NCI-H526 (cell line): Measurements from ENCODE around the gene DNAH17.

Experiments
- DNase-seq, 2 experiments: peaks; one replicate each; lab custom pipeline; 2025; lab: John Stamatoyannopoulos, UW

DNAH17 gene

GRCh38 chr17:78577296-78577695 is at the start of gene DNAH17:
Gene DNAH17, minus strand, starts transcription at chr17:78577396. Its CDS starts 2,339 bp downstream, at chr17:78575057.
- no peak for DNase-seq

- DNase-seq, result peak; percentile 92 to 93
Measured at GRCh38 chr17:78624324-78625151, 47.3 kb upstream of the DNAH17 start.

- DNase-seq, result peak; percentile 93 to 95
Measured at GRCh38 chr17:78623541-78623940, 46.3 kb upstream of the DNAH17 start.

- peak in 1 of 2 experiments; percentile 13 for DNase-seq
Measured at GRCh38 chr17:78622491-78623265, 45.5 kb upstream of the DNAH17 start.

- no peak for DNase-seq
Measured at GRCh38 chr17:78621720-78622490, 44.7 kb upstream of the DNAH17 start.

- DNase-seq, result no peak
Measured at GRCh38 chr17:78620099-78620498, 42.9 kb upstream of the DNAH17 start.

GRCh38 chr17:78619334-78619733 is 42.1 kb upstream of the DNAH17 start:
- DNase-seq, result no peak

GRCh38 chr17:78618264-78619066 is 41.3 kb upstream of the DNAH17 start:
- DNase-seq, result no peak

- DNase-seq, result no peak
Measured at GRCh38 chr17:78617511-78618061, 40.4 kb upstream of the DNAH17 start.

GRCh38 chr17:78616946-78617345 is 39.8 kb upstream of the DNAH17 start:
- DNase-seq, result no peak

GRCh38 chr17:78615631-78616030 is 38.4 kb upstream of the DNAH17 start:
- DNase-seq, result no peak

GRCh38 chr17:78613416-78613815 is 36.2 kb upstream of the DNAH17 start:
- peak; percentile 14 to 53 for DNase-seq

GRCh38 chr17:78611607-78612006 is 34.4 kb upstream of the DNAH17 start:
- DNase-seq, result no peak

GRCh38 chr17:78610951-78611511 is 33.8 kb upstream of the DNAH17 start:
- no peak for DNase-seq

- DNase-seq, result no peak
Measured at GRCh38 chr17:78609191-78609641, 32.0 kb upstream of the DNAH17 start.

- no peak for DNase-seq
Measured at GRCh38 chr17:78608804-78609186, 31.6 kb upstream of the DNAH17 start.

GRCh38 chr17:78608122-78608803 is 31.1 kb upstream of the DNAH17 start:
- DNase-seq, result no peak

- no peak for DNase-seq
Measured at GRCh38 chr17:78607038-78607437, 29.8 kb upstream of the DNAH17 start.

- DNase-seq, result no peak
Measured at GRCh38 chr17:78605886-78606285, 28.7 kb upstream of the DNAH17 start.

GRCh38 chr17:78605429-78605828 is 28.2 kb upstream of the DNAH17 start:
- DNase-seq, result no peak
